ENCODE data around the gene TNS1.

- TF ChIP-seq, protein P1, sequence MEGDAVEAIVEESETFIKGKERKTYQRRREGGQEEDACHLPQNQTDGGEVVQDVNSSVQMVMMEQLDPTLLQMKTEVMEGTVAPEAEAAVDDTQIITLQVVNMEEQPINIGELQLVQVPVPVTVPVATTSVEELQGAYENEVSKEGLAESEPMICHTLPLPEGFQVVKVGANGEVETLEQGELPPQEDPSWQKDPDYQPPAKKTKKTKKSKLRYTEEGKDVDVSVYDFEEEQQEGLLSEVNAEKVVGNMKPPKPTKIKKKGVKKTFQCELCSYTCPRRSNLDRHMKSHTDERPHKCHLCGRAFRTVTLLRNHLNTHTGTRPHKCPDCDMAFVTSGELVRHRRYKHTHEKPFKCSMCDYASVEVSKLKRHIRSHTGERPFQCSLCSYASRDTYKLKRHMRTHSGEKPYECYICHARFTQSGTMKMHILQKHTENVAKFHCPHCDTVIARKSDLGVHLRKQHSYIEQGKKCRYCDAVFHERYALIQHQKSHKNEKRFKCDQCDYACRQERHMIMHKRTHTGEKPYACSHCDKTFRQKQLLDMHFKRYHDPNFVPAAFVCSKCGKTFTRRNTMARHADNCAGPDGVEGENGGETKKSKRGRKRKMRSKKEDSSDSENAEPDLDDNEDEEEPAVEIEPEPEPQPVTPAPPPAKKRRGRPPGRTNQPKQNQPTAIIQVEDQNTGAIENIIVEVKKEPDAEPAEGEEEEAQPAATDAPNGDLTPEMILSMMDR (IDR thresholded peaks at IDR 0.05): no peak
- no peak for TF ChIP-seq POLR2A (IDR thresholded peaks at IDR 0.05)
Measured at GRCh38 chr2:217875556-217876252, 127.1 kb downstream of the TNS1 start.

Measured in Peyer's patch (tissue), 4 donors.